Measurements from ENCODE around the gene SNTG2.

SNTG2 gene

DNA sequence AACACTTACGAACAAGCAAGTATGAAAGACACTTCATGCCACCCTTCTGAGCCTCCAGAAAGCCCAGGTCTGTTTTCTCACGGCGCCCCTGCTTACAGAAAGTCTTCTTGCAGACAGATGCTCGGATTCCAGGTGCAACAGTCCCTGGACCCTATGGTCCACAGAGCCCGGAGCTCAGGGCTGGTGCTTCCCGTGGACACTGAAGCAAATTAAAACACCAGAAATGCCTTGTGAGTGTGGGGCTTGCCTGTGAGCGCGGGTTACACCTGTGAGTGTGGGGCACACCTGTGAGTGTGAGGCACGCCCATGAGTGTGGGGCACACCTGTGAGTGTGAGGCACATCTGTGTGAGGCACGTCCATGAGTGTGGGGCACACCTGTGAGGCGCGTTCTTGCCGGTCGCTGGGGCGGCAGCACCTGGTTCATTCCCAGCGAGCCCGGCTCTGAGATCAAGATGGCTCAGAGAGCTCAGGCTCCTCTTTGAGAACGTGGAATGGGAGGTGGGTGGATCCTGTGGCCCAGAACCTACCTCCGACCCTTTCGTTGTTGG, 257.4 kb downstream of the SNTG2 start:
- TF ChIP-seq, protein P1, sequence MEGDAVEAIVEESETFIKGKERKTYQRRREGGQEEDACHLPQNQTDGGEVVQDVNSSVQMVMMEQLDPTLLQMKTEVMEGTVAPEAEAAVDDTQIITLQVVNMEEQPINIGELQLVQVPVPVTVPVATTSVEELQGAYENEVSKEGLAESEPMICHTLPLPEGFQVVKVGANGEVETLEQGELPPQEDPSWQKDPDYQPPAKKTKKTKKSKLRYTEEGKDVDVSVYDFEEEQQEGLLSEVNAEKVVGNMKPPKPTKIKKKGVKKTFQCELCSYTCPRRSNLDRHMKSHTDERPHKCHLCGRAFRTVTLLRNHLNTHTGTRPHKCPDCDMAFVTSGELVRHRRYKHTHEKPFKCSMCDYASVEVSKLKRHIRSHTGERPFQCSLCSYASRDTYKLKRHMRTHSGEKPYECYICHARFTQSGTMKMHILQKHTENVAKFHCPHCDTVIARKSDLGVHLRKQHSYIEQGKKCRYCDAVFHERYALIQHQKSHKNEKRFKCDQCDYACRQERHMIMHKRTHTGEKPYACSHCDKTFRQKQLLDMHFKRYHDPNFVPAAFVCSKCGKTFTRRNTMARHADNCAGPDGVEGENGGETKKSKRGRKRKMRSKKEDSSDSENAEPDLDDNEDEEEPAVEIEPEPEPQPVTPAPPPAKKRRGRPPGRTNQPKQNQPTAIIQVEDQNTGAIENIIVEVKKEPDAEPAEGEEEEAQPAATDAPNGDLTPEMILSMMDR (IDR thresholded peaks at IDR 0.05; ENCODE audit: low read depth, low read length) = no peak
- DNase-seq (ENCODE audit: extremely low read depth, low read depth) = no peak

DNA sequence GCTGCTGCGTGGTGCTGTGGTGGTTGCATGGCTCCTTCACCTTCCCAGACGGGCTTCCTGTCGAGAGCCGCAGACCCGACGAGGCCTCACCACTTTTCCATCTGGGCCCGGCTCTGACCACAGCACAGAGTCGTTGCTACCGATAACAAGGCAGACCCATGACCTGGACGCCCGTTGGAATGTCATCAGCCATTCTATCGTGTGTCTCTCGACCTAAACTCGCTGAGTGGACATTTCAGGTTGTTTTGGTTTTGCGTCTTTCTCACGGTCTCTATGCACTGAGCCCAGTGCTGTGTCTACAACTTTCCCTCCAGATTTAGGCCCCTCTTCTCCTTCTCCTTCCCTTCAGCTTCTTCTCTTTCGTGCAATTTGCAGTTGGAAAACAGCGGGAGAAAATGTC, 257.9 kb downstream of the SNTG2 start:
- no peak for DNase-seq (ENCODE audit: extremely low read depth, low read depth)
- TF ChIP-seq, protein P1 (IDR thresholded peaks at IDR 0.05; ENCODE audit: low read depth, low read length) = no peak

DNA sequence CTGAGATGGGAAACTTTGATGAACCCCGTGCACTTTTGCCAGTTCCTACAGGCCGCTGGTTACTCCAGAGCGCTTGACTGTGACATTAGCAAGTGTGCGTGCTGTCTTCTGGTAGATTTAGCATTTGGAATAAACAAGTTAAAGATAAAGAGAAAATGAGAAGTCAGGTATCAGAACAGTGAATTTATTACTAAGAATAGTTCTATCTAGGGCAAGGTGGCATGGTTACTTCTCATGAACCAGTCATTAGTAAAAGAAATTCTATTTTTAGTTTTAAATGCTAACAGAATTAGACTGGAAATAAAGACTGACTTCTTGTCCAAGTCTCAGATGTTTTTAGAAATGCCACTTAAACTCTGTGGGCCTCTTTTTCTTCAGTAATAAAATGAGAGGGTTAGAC, 258.6 kb downstream of the SNTG2 start:
- TF ChIP-seq, protein P1 (IDR thresholded peaks at IDR 0.05; ENCODE audit: low read depth, low read length) = no peak
- DNase-seq (ENCODE audit: extremely low read depth, low read depth) = no peak

DNA sequence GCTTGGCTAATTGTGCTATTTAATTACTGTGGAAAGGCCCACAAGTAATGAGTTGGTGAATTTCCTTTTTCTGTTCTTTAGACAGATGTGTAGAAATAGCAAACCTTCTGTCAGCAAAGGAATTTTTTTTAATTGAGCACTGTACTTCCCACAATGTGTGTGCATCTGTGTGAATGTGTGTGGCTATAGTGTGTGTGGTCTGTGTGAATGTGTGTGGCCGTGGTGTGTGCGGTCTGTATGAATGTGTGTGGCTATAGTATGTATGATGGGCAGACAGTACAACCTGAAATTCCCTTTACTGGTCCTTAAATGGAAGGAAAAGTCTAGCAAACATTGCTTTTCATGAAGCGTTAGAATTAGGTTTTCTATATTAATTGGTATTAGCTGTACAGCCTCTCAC, 259.1 kb downstream of the SNTG2 start:
- no peak for DNase-seq (ENCODE audit: extremely low read depth, low read depth)
- TF ChIP-seq, protein P1 (IDR thresholded peaks at IDR 0.05; ENCODE audit: low read depth, low read length) = no peak

DNA sequence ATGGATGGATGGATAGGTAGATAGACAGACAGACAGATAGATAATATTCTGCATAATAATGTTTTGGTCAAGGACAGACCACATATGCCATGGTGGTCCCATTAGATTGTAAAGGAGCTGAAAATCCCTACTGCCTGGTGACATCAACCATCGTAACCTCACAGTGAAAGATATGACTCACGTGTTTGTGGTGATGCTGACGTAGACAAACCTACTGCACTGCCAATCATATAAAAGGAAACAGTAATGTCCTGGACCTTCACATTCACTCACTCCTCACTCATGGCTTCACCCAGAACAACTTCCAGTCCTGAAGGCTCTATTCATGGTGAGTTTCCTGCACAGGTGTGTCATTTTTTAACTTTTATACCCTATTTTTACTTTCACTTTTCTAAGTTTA, 259.7 kb downstream of the SNTG2 start:
- TF ChIP-seq, protein P1 (IDR thresholded peaks at IDR 0.05; ENCODE audit: low read depth, low read length) = no peak
- DNase-seq (ENCODE audit: extremely low read depth, low read depth) = no peak

DNA sequence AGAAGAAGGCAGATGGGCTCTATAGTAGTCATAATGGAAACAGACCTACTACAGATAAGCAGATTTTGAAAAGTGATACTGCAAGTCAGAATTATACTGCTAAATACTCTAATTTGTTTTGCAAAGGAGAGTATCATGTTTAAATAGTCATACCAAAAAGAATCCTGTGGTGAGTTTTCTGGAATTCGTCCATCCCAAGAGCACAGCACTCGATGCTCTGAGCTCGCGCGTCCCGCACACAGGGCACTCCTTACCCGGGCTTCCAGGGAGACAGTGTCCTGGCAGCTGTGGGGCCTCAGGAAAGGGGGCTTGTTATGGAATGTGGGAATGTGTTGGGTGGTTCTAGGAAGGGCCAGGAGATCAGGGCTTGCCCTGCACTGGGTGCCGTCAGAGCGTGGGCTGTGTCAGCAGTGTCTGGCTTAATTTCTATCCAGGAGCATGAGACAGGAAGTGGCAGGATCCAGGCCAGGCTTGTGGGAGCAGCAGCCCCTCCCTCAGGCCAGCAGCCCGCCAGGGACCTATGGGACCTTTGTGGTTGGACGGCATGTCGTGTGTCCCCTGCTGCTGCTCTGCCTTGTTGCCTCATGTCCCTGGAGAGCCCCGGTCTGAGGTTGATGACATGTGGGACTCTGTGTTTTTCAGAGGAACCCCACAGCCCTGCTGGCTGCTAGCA, 269.4 kb downstream of the SNTG2 start:
- TF ChIP-seq, protein P1 (IDR thresholded peaks at IDR 0.05; ENCODE audit: low read depth, low read length) = no peak
- peak; percentile 5 for DNase-seq (ENCODE audit: extremely low read depth, low read depth)

DNA sequence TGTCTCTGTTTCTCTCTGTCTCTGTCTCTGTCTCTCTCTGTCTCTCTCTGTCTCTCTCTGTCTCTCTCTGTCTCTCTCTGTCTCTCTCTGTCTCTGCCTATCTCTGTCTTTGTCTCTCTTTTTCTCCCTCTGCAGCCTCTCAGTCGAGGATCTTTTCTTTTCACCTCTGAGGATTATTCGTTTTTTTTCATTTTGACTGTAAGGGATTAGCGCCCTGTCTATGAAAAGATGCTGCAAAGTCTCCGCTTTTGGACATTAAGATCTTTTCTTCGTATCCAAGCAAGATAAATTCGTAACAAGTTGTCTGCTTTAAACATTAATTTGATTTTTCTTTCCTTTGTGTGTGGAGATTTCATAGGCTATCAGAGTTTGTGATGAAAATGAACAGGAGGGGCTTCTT, 271.4 kb downstream of the SNTG2 start:
- no peak for DNase-seq (ENCODE audit: extremely low read depth, low read depth)
- TF ChIP-seq, protein P1 (IDR thresholded peaks at IDR 0.05; ENCODE audit: low read depth, low read length) = no peak
